ENCODE measurements around the gene SLC46A2. TPM values are rescaled to one million over a fixed set of nuclear protein-coding genes. Genes with fewer than 3 reads are reported as not detected.

Gene SLC46A2
- total RNA-seq, 1 experiment from 2014 or later: not detected

GRCh38 chr9:112868461-112868860 is 22.2 kb downstream of the SLC46A2 start:
- DNase-seq (ENCODE audit: low spot score): no peak
- intact Hi-C loops (cut with micrococcal nuclease; ENCODE audit: unreplicated experiment): no loop called here
- H3K4me3 ChIP-seq (ENCODE audit: low read depth, low read length, poor library complexity, severe bottlenecking): no peak overlapping the region
- H3K27ac ChIP-seq (ENCODE audit: low read depth, low read length, poor library complexity, severe bottlenecking): peak overlapping the region; percentile 35
- H3K27me3 ChIP-seq (replicated peaks; ENCODE audit: insufficient read depth, low read depth, low read length, poor library complexity): no peaks in the 10 kb centered on the region
- H3K36me3 ChIP-seq (ENCODE audit: insufficient read depth, low read length, poor library complexity, severe bottlenecking): no peaks in the 10 kb centered on the region
- no TSS peak for BruUV-seq (replicated peaks)
- TF ChIP-seq CTCF (conservative IDR thresholded peaks at IDR 0.05; ENCODE audit: low read depth, low read length) (no peak), EZH2 (IDR thresholded peaks at IDR 0.05; ENCODE audit: borderline replicate concordance, low read depth, low read length, poor library complexity, severe bottlenecking) (no peak)
- POLR2A ChIA-PET (ENCODE audit: low non-redundant PET): no interaction called here
- no peaks in the 10 kb centered on the region for H3K4me1 ChIP-seq (ENCODE audit: insufficient read depth, low read length, poor library complexity, severe bottlenecking)
- H3K9me3 ChIP-seq (ENCODE audit: low read depth, low read length, poor library complexity, severe bottlenecking): no peaks in the 10 kb centered on the region
- CTCF ChIA-PET: no interaction called here

- BruUV-seq (replicated peaks): no TSS peak
- CTCF ChIA-PET: no interaction called here
- POLR2A ChIA-PET (ENCODE audit: low non-redundant PET): no interaction called here
- H3K4me1 ChIP-seq (ENCODE audit: insufficient read depth, low read length, poor library complexity, severe bottlenecking): no peaks in the 10 kb centered on the region
- no peak for TF ChIP-seq CTCF (conservative IDR thresholded peaks at IDR 0.05; ENCODE audit: low read depth, low read length)
- no peak for TF ChIP-seq EZH2 (IDR thresholded peaks at IDR 0.05; ENCODE audit: borderline replicate concordance, low read depth, low read length, poor library complexity, severe bottlenecking)
- intact Hi-C loops (cut with micrococcal nuclease; ENCODE audit: unreplicated experiment): no loop called here
- no peak overlapping the region for H3K4me3 ChIP-seq (ENCODE audit: low read depth, low read length, poor library complexity, severe bottlenecking)
- H3K9me3 ChIP-seq (ENCODE audit: low read depth, low read length, poor library complexity, severe bottlenecking): no peaks in the 10 kb centered on the region
- H3K27ac ChIP-seq (ENCODE audit: low read depth, low read length, poor library complexity, severe bottlenecking): peak overlapping the region; percentile 35
- DNase-seq (ENCODE audit: low spot score): peak; percentile 83
- no peaks in the 10 kb centered on the region for H3K36me3 ChIP-seq (ENCODE audit: insufficient read depth, low read length, poor library complexity, severe bottlenecking)
- no peaks in the 10 kb centered on the region for H3K27me3 ChIP-seq (replicated peaks; ENCODE audit: insufficient read depth, low read depth, low read length, poor library complexity)
These were observed 23.2 kb downstream of the SLC46A2 start for GRCh38 chr9:112867275-112867991.

GRCh38 chr9:112866662-112867274 is 23.9 kb downstream of the SLC46A2 start:
- H3K9me3 ChIP-seq (ENCODE audit: low read depth, low read length, poor library complexity, severe bottlenecking): no peaks in the 10 kb centered on the region
- H3K27ac ChIP-seq (ENCODE audit: low read depth, low read length, poor library complexity, severe bottlenecking): no peak overlapping the region
- H3K4me3 ChIP-seq (ENCODE audit: low read depth, low read length, poor library complexity, severe bottlenecking): no peak overlapping the region
- ChIA-PET CTCF (no interaction called here), POLR2A (ENCODE audit: low non-redundant PET) (no interaction called here)
- TF ChIP-seq CTCF (conservative IDR thresholded peaks at IDR 0.05; ENCODE audit: low read depth, low read length) (no peak), EZH2 (IDR thresholded peaks at IDR 0.05; ENCODE audit: borderline replicate concordance, low read depth, low read length, poor library complexity, severe bottlenecking) (no peak)
- H3K27me3 ChIP-seq (replicated peaks; ENCODE audit: insufficient read depth, low read depth, low read length, poor library complexity): no peaks in the 10 kb centered on the region
- no peaks in the 10 kb centered on the region for H3K4me1 ChIP-seq (ENCODE audit: insufficient read depth, low read length, poor library complexity, severe bottlenecking)
- peak; percentile 65 for DNase-seq (ENCODE audit: low spot score)
- BruUV-seq (replicated peaks): no TSS peak
- H3K36me3 ChIP-seq (ENCODE audit: insufficient read depth, low read length, poor library complexity, severe bottlenecking): no peaks in the 10 kb centered on the region
- intact Hi-C loops (cut with micrococcal nuclease; ENCODE audit: unreplicated experiment): no loop called here
